Mesenchymal stem cell (in vitro differentiated cells and primary cell): ENCODE data around the gene SDCBP2.
A peak's percentile ranks its signal among the peaks of the same experiment; 100 is the strongest.

Experiments
- DNase-seq: peaks from one replicate; pipeline ENCODE4 v3.0.0-alpha.2; 2013
- H2AFZ ChIP-seq: one replicate; pipeline ENCODE4 v1.6.1; 2013; ENCODE audit warnings: low read depth, mild to moderate bottlenecking, control low read depth, inconsistent platforms, low read length, moderate library complexity
- H2AK5ac ChIP-seq: 2 replicates; pipeline ENCODE4 v1.6.1; 2013; ENCODE audit warnings: low read length, moderate library complexity, mild to moderate bottlenecking, inconsistent platforms; ENCODE audit not compliant: severe bottlenecking
- H2BK120ac ChIP-seq: one replicate; pipeline ENCODE4 v1.6.1; 2013; ENCODE audit warnings: low read depth, mild to moderate bottlenecking, inconsistent platforms, low read length, moderate library complexity
- H2BK12ac ChIP-seq, 2 experiments: one replicate each; pipeline ENCODE4 v1.6.1; 2013; ENCODE audit warnings: inconsistent platforms in 2 of 2, low read length in 2 of 2, mild to moderate bottlenecking in 2 of 2, moderate library complexity in 2 of 2, control low read depth in 1 of 2
- H2BK15ac ChIP-seq: one replicate; pipeline ENCODE4 v1.6.1; 2013; ENCODE audit warnings: mild to moderate bottlenecking, low read depth, inconsistent platforms; ENCODE audit not compliant: poor library complexity, severe bottlenecking
- H2BK5ac ChIP-seq: 2 replicates; pipeline ENCODE4 v1.6.1; 2013; ENCODE audit warnings: low read depth, mild to moderate bottlenecking, low read length, control low read depth, inconsistent platforms; ENCODE audit not compliant: poor library complexity, severe bottlenecking
- H3K14ac ChIP-seq, 2 experiments: one replicate each; pipeline ENCODE4 v1.6.1; 2013; ENCODE audit warnings: inconsistent platforms in 2 of 2, low read length in 2 of 2, control low read depth in 1 of 2, mild to moderate bottlenecking in 1 of 2, moderate library complexity in 1 of 2
- H3K18ac ChIP-seq, 2 experiments: one replicate each; pipeline ENCODE4 v1.6.1; 2013; ENCODE audit warnings: inconsistent platforms in 2 of 2, low read length in 2 of 2, control low read depth in 1 of 2, low read depth in 1 of 2, mild to moderate bottlenecking in 1 of 2
- H3K23ac ChIP-seq, 2 experiments: one replicate each; pipeline ENCODE4 v1.6.1; 2013; ENCODE audit warnings: inconsistent platforms in 2 of 2, low read length in 2 of 2, mild to moderate bottlenecking in 2 of 2, moderate library complexity in 2 of 2, control low read depth in 1 of 2
- H3K27ac ChIP-seq: 2 replicates; pipeline ENCODE4 v1.5.1; 2013; ENCODE audit warnings: mild to moderate bottlenecking, moderate library complexity, low read length, control low read depth, inconsistent platforms; ENCODE audit not compliant: poor library complexity, severe bottlenecking
- H3K27me3 ChIP-seq, 2 experiments: 2 replicates each; pipeline versions ENCODE4 v1.6.1 to v1.7.0; 2013; ENCODE audit warnings: low read length in 2 of 2, mild to moderate bottlenecking in 2 of 2, moderate library complexity in 2 of 2, control low read depth in 1 of 2, inconsistent platforms in 1 of 2; ENCODE audit not compliant: control insufficient read depth in 1 of 2, insufficient read depth in 1 of 2
- H3K36me3 ChIP-seq, 2 experiments: 2 replicates each; pipeline versions ENCODE4 v1.6.1 to v1.7.0; 2013; ENCODE audit warnings: low read length in 2 of 2, control low read depth in 1 of 2, inconsistent platforms in 1 of 2, low read depth in 1 of 2, mild to moderate bottlenecking in 1 of 2; ENCODE audit not compliant: insufficient read depth in 2 of 2, control insufficient read depth in 1 of 2
- H3K4ac ChIP-seq, 2 experiments: one replicate each; pipeline ENCODE4 v1.6.1; 2013; ENCODE audit warnings: inconsistent platforms in 2 of 2, low read length in 2 of 2, mild to moderate bottlenecking in 2 of 2, moderate library complexity in 2 of 2, control low read depth in 1 of 2, low read depth in 1 of 2
- H3K4me1 ChIP-seq: 2 replicates; pipeline ENCODE4 v1.6.1; 2013; ENCODE audit warnings: low read depth, low read length, control low read depth; ENCODE audit not compliant: control insufficient read depth, insufficient read depth
- H3K4me2 ChIP-seq: 2 replicates; pipeline ENCODE4 v1.6.1; 2013; ENCODE audit warnings: low read length, mild to moderate bottlenecking, inconsistent platforms; ENCODE audit not compliant: poor library complexity, severe bottlenecking
- H3K4me3 ChIP-seq, 2 experiments: 2 replicates each; pipeline versions ENCODE4 v1.5.1 to v1.7.0; 2013; ENCODE audit warnings: low read length in 2 of 2, mild to moderate bottlenecking in 2 of 2, control low read depth in 1 of 2, low read depth in 1 of 2; ENCODE audit not compliant: insufficient read depth in 1 of 2
- H3K79me1 ChIP-seq: replicated peaks from 2 replicates; pipeline ENCODE4 v1.6.1; 2013; ENCODE audit warnings: mild to moderate bottlenecking, control low read depth, low read length, inconsistent platforms; ENCODE audit not compliant: poor library complexity, severe bottlenecking
- H3K9ac ChIP-seq: 2 replicates; pipeline ENCODE4 v1.7.0; 2013; ENCODE audit warnings: mild to moderate bottlenecking, low read length, moderate library complexity
- H3K9me3 ChIP-seq: 2 replicates; pipeline ENCODE4 v1.7.0; 2013; ENCODE audit warnings: mild to moderate bottlenecking, low read length; ENCODE audit not compliant: control insufficient read depth
- H4K8ac ChIP-seq: one replicate; pipeline ENCODE4 v1.6.1; 2013; ENCODE audit warnings: inconsistent platforms, mild to moderate bottlenecking, low read length, moderate library complexity
- H4K91ac ChIP-seq: one replicate; pipeline ENCODE4 v1.6.1; 2013; ENCODE audit warnings: mild to moderate bottlenecking, low read length, inconsistent platforms
- WGBS: methylation state at CpG from one replicate; pipeline ENCODE4 v1.1.7; 2013; ENCODE audit warnings: mixed read lengths; 5-methylcytosine and 5-hydroxymethylcytosine counted together

SDCBP2 gene

DNA sequence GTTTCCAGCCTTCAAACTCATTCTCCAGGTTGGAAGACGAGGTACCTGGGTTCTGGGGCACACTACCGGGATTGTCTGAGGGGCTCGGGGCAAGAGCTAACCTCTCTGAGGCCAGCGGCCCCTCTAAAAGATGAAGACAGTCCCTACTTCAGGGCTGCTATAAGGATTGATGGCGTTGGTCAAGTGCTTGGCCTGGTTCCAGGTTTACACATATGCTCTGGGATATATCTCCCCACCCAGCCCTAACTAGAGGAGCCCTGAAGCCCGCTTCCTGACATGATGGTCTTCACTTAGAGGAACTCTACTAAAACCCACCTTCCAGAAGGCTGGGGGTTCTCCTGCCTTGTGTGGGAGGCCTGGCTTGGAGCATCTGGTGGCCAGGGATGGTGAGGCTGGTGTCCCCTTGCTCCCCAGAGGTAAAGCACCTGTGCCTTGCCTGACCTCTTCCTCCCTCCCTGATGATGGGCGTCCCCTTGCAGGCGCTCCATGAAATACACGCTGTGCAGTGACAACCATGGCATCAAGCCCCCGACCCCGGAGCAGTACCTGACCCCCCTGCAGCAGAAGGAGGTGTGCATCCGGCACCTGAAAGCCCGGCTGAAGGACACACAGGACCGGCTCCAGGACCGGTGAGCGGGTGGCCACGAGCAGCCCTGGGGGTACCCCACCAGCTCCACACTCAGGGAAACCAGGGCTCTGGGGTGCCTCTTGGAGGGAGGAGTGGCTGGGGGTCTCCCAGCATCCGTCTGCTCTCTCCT lies 28.7 kb downstream of the SDCBP2 start:
- no peak overlapping the region for H4K8ac ChIP-seq
- no peak overlapping the region for H3K4me3 ChIP-seq
- H2AFZ ChIP-seq = no peak overlapping the region
- H3K36me3 ChIP-seq = peaks cover 41 to 66% of the 10 kb centered on the region in 2 experiments
- H3K4me2 ChIP-seq = no peak overlapping the region
- no peak overlapping the region for H3K23ac ChIP-seq
- H2AK5ac ChIP-seq = no peak overlapping the region
- no peak overlapping the region for H2BK120ac ChIP-seq
- H3K4ac ChIP-seq = no peak overlapping the region
- H3K4me1 ChIP-seq = peaks cover 17% of the 10 kb centered on the region
- H3K9me3 ChIP-seq = no peaks in the 10 kb centered on the region
- no peaks in the 10 kb centered on the region for H3K27me3 ChIP-seq
- no peak overlapping the region for H2BK12ac ChIP-seq
- H3K9ac ChIP-seq = peak overlapping the region; percentile 38
- no peak overlapping the region for H3K18ac ChIP-seq
- H2BK15ac ChIP-seq = no peak overlapping the region
- H3K14ac ChIP-seq = no peak overlapping the region
- H2BK5ac ChIP-seq = no peak overlapping the region
- peak overlapping the region; percentile 45 for H4K91ac ChIP-seq
- DNase-seq = no peak
- H3K27ac ChIP-seq = no peak overlapping the region
- peaks cover 10% of the 10 kb centered on the region for H3K79me1 ChIP-seq
- WGBS = 95% methylated on average over 17 of the region's 18 CpGs

DNA sequence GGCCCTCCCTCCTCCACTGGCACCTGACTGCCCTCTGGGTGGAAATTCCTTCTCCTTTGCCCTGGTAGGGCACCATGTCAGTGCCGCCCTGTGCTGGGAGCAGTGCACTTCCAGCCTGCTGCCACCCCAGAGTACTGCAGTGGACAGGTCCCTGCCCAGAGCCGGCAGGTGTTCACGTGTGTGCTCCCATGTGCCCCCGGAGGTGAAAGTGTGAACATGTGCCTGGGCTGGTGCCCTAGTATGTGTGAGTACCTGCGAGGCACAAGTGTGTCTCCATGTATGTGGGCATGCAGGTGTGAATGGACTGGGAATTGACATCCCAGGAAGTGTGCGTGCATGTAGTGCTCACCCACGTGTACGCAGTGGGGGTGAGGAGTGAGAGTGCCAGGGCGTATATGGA lies 29.4 kb downstream of the SDCBP2 start:
- 94% methylated on average over 9 of the region's 9 CpGs for WGBS
- Histone ChIP-seq H2BK15ac (no peak overlapping the region), H2BK120ac (no peak overlapping the region), H4K8ac (no peak overlapping the region), H3K14ac (peak overlapping the region in 1 of 2 experiments; percentile 8), H2AK5ac (no peak overlapping the region), H4K91ac (peak overlapping the region; percentile 45), H3K18ac (no peak overlapping the region), H3K9ac (no peak overlapping the region), H2BK5ac (no peak overlapping the region), H3K79me1 (peaks cover 17% of the 10 kb centered on the region), H3K36me3 (peaks cover 36 to 66% of the 10 kb centered on the region in 2 experiments), H2AFZ (no peak overlapping the region), H3K9me3 (no peaks in the 10 kb centered on the region), H3K27ac (no peak overlapping the region), H3K4me1 (peaks cover 17% of the 10 kb centered on the region), H3K27me3 (no peaks in the 10 kb centered on the region), H3K4me2 (no peak overlapping the region), H2BK12ac (no peak overlapping the region), H3K4me3 (no peak overlapping the region), H3K4ac (no peak overlapping the region), H3K23ac (no peak overlapping the region)
- DNase-seq = no peak

DNA sequence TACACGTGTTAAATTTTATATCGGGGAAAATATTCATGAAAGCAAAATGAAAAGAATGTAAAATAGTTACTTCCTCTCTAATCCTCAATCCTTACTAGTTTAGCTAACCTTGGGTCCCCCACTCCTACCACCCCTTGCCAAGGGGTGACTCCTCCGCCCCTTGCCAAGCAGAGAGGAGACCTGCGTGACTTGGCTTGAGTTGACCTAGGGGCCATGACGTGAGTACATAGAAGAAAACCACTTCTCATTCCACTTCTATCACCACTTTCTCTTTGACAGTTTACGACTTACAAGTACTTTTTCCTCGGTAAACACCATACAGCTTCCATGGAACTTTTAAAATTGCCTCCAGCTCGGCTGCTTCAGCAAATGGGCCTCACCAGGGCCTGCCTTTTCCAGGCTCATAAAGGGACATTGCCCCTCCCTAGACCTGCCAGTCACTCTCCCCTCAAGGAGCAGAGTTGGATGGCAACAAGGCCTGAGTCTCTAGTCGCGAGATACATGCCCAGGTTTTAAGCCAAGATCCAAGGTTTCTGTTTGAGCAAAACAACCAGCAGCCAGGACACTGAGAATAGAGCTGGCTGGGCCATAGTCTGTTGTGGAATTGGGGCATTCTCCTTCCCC lies 29.9 kb downstream of the SDCBP2 start:
- DNase-seq = no peak
- Histone ChIP-seq H3K79me1 (peaks cover 21% of the 10 kb centered on the region), H3K4ac (no peak overlapping the region), H3K4me2 (no peak overlapping the region), H3K27ac (no peak overlapping the region), H2BK5ac (no peak overlapping the region), H2BK120ac (no peak overlapping the region), H3K4me3 (no peak overlapping the region), H2BK12ac (no peak overlapping the region), H3K14ac (no peak overlapping the region), H3K23ac (no peak overlapping the region), H3K18ac (no peak overlapping the region), H4K8ac (no peak overlapping the region), H3K27me3 (no peaks in the 10 kb centered on the region), H3K9me3 (no peaks in the 10 kb centered on the region), H3K9ac (no peak overlapping the region), H2AK5ac (no peak overlapping the region), H2AFZ (no peak overlapping the region), H3K36me3 (peaks cover 32 to 70% of the 10 kb centered on the region in 2 experiments), H4K91ac (no peak overlapping the region), H3K4me1 (peaks cover 17% of the 10 kb centered on the region), H2BK15ac (no peak overlapping the region)
- 72% methylated on average over 8 of the region's 10 CpGs for WGBS

DNA sequence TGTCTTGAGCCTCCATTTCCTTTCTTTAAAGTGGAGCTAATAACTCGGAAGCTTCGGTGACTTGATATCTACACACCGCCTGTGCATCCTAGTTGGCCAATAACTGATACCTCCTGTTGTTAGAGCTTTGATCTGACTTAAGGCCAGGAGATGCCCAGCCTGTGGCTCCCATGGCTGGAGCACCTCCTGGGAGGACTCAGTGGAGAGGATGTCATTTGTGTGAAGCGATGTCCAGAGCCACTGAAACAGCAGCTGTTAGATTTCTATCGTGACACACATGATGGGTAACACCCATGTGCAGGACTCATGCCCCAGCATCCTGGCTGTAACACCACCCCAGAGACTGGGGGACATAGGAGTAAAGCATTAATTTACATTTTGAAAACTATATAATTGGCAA lies 30.8 kb downstream of the SDCBP2 start:
- no peak for DNase-seq
- Histone ChIP-seq H2AK5ac (no peak overlapping the region), H2BK15ac (no peak overlapping the region), H3K36me3 (peaks cover 31 to 68% of the 10 kb centered on the region in 2 experiments), H2BK12ac (no peak overlapping the region), H2BK5ac (no peak overlapping the region), H3K9me3 (no peaks in the 10 kb centered on the region), H3K23ac (no peak overlapping the region), H4K8ac (no peak overlapping the region), H4K91ac (no peak overlapping the region), H3K27me3 (no peaks in the 10 kb centered on the region), H3K18ac (no peak overlapping the region), H3K14ac (no peak overlapping the region), H3K9ac (no peak overlapping the region), H3K4me2 (no peak overlapping the region), H3K27ac (no peak overlapping the region), H3K4me1 (peaks cover 15% of the 10 kb centered on the region), H2BK120ac (no peak overlapping the region), H2AFZ (no peak overlapping the region), H3K79me1 (peaks cover 26% of the 10 kb centered on the region), H3K4me3 (no peak overlapping the region), H3K4ac (no peak overlapping the region)
- 98% methylated on average over 4 of the region's 5 CpGs for WGBS
